Neutrophil (primary cell): ENCODE results near the gene FRMPD4.

Experiments
- H3K27ac ChIP-seq: fragments of 200-600 bp; sonication (generic); 2 replicates; pipeline ENCODE4 v1.5.1; 2016; ENCODE audit warnings: mild to moderate bottlenecking, moderate library complexity
- H3K27me3 ChIP-seq: fragments of 200-600 bp; sonication (generic); 2 replicates; pipeline ENCODE4 v1.6.0; 2016; ENCODE audit warnings: mild to moderate bottlenecking
- H3K36me3 ChIP-seq: fragments of 200-600 bp; sonication (generic); 2 replicates; pipeline ENCODE4 v1.5.1; 2017
- H3K4me1 ChIP-seq, 2 experiments: fragments of 200-600 bp in 1 of 2; sonication (generic) in 1 of 2; 1 replicate in 1 of 2; 2 replicates in 1 of 2; pipeline versions ENCODE4 v1.5.1 to v1.6.1; 2013 to 2016; ENCODE audit warnings: low read depth in 1 of 2, low read length in 1 of 2, mild to moderate bottlenecking in 1 of 2, moderate library complexity in 1 of 2; ENCODE audit not compliant: control insufficient read depth in 1 of 2, insufficient read depth in 1 of 2
- H3K4me3 ChIP-seq, 2 experiments: fragments of 200-600 bp in 1 of 2; sonication (generic) in 1 of 2; 1 replicate in 1 of 2; 2 replicates in 1 of 2; pipeline ENCODE4 v1.5.1; 2013 to 2016; ENCODE audit warnings: low read depth in 1 of 2, low read length in 1 of 2, mild to moderate bottlenecking in 1 of 2, moderate library complexity in 1 of 2
- H3K9me3 ChIP-seq: fragments of 200-600 bp; sonication (generic); 2 replicates; pipeline ENCODE4 v1.5.1; 2016
- TF ChIP-seq, protein P1 (sequence below): fragments of 200-600 bp; sonication (generic); IDR thresholded peaks from 2 replicates; pipeline ENCODE4 v1.5.1; 2016; ENCODE audit warnings: antibody characterized with exemption

FRMPD4 gene

DNA sequence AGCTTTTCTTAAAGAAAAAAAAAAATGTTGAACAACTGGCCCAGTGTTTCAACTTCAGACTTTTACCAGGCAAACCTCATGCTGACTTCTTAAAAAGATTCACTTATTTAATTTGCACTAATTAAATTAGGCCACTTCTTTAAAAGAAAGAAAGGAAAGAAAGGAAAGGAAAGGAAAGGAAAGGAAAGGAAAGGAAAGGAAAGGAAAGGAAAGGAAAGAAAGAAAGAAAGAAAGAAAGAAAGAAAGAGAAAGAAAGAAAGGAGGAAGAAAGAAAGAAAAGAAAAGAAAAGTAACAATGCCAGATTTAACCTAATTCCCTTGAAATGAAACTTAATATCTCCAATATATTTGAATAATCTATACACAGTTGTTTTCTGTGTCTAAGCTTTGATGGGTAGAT lies 581.6 kb downstream of the FRMPD4 start:
- Histone ChIP-seq H3K27me3 (no peaks in the 10 kb centered on the region), H3K9me3 (no peaks in the 10 kb centered on the region), H3K27ac (no peak overlapping the region), H3K4me1 (no peaks in the 10 kb centered on the region), H3K4me3 (no peak overlapping the region), H3K36me3 (no peaks in the 10 kb centered on the region)
- TF ChIP-seq, protein P1, sequence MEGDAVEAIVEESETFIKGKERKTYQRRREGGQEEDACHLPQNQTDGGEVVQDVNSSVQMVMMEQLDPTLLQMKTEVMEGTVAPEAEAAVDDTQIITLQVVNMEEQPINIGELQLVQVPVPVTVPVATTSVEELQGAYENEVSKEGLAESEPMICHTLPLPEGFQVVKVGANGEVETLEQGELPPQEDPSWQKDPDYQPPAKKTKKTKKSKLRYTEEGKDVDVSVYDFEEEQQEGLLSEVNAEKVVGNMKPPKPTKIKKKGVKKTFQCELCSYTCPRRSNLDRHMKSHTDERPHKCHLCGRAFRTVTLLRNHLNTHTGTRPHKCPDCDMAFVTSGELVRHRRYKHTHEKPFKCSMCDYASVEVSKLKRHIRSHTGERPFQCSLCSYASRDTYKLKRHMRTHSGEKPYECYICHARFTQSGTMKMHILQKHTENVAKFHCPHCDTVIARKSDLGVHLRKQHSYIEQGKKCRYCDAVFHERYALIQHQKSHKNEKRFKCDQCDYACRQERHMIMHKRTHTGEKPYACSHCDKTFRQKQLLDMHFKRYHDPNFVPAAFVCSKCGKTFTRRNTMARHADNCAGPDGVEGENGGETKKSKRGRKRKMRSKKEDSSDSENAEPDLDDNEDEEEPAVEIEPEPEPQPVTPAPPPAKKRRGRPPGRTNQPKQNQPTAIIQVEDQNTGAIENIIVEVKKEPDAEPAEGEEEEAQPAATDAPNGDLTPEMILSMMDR = no peak

DNA sequence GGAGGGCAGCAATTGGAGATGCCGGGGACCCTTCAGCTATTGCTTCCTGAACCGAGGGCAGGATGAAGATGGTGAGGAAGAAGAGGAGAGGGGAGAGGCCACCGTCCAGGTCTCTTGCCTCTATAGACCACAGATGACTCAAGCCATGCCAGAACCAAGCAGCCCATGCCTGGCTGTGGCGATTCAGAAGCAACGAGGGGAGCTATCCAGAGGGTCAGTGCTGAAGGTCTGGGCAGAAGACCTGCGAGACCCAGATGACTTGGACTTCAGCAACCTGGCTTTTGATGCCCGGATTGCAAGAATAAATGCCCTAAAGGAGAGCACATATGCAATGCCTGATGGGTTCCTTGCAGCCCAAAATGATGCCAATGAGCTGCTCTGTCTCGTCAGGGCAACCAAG lies 582.8 kb downstream of the FRMPD4 start:
- TF ChIP-seq, protein P1 = no peak
- H3K4me1 ChIP-seq = no peaks in the 10 kb centered on the region
- no peaks in the 10 kb centered on the region for H3K9me3 ChIP-seq
- H3K36me3 ChIP-seq = no peaks in the 10 kb centered on the region
- no peak overlapping the region for H3K27ac ChIP-seq
- no peak overlapping the region for H3K4me3 ChIP-seq
- no peaks in the 10 kb centered on the region for H3K27me3 ChIP-seq

DNA sequence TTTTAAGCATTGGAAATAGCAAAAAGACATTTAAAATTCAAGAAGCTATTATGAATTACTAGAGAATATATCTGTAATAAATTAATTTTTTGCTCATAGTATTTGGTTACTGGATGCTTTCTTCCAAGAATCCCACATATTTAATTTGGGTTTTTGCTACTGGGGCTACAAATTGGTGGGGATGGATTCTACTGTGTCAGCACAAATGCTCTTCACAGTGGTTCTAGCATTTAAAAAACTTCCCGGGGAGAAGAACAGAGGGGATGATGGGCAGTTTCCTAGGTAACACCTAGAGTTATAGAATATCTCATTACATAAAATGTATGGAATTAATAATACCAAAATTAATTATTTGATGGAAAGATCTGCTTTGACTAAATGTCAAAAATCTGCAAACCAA lies 584.0 kb downstream of the FRMPD4 start:
- no peaks in the 10 kb centered on the region for H3K27me3 ChIP-seq
- no peak overlapping the region for H3K27ac ChIP-seq
- H3K4me3 ChIP-seq = no peak overlapping the region
- TF ChIP-seq, protein P1 = no peak
- H3K4me1 ChIP-seq = no peaks in the 10 kb centered on the region
- H3K36me3 ChIP-seq = no peaks in the 10 kb centered on the region
- no peaks in the 10 kb centered on the region for H3K9me3 ChIP-seq

DNA sequence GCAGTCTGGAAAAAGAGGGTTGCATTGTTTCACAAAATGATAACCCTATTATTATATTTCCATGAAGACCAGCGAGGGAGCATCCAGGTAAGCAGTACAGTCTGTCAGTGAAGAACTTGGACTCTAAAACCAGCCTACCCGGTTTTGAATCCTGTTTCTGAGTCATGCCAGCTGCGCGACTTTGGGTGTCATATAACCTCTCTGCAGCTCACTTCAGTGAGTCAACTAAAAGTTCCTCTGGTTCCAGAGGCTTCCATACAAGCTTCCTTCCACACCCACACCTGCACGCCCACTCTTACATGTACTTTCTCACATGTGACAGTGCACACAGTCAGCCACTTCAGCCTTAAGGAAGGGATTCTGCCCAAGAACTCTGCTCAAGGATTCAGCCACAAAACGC lies 603.1 kb downstream of the FRMPD4 start:
- H3K9me3 ChIP-seq = no peaks in the 10 kb centered on the region
- TF ChIP-seq, protein P1 = no peak
- no peak overlapping the region for H3K27ac ChIP-seq
- H3K4me1 ChIP-seq = no peaks in the 10 kb centered on the region
- H3K4me3 ChIP-seq = no peak overlapping the region
- H3K36me3 ChIP-seq = no peaks in the 10 kb centered on the region
- no peaks in the 10 kb centered on the region for H3K27me3 ChIP-seq

DNA sequence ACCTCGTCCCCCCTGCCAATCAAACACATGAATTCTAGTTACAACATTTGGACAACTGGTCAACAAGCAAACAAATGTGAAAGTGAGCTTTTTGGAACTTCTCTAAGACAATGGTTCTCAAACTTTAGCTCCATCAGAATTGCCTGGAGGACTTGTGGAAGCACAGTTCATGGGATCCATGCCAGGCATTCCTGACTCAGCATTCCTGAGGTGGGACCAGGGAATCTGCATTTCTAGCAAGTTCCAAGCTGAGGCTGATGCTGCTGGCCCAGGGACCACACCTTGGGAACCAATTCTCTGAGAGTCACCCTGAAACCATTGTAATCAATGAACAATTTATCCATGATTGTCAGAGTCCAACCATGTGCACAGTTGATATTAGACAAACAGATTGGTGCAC lies 609.2 kb downstream of the FRMPD4 start:
- Histone ChIP-seq H3K27ac (no peak overlapping the region), H3K4me3 (no peak overlapping the region), H3K27me3 (no peaks in the 10 kb centered on the region), H3K9me3 (no peaks in the 10 kb centered on the region), H3K36me3 (no peaks in the 10 kb centered on the region), H3K4me1 (no peaks in the 10 kb centered on the region)
- TF ChIP-seq, protein P1 = no peak

DNA sequence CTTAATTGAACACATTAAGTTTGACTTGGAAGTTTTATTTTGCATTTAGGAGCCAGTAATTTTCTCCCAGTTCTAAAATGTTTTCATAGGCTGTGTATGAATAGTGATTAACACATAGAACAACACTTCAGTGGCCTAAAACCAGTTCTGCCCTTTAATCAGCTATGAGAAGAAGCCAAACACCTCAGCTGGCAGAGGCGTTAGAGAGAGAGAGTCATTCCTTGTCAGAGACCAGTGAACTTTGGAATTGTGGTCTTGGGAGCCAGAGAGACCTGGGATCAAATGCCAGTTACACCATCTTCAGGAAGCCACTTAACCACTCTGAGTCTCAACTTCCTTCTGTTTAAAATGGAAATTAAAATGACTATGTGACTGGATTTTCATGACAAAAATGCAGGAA lies 613.6 kb downstream of the FRMPD4 start:
- TF ChIP-seq, protein P1 = no peak
- H3K4me3 ChIP-seq = no peak overlapping the region
- H3K4me1 ChIP-seq = no peaks in the 10 kb centered on the region
- no peaks in the 10 kb centered on the region for H3K9me3 ChIP-seq
- H3K36me3 ChIP-seq = no peaks in the 10 kb centered on the region
- no peak overlapping the region for H3K27ac ChIP-seq
- H3K27me3 ChIP-seq = no peaks in the 10 kb centered on the region
